ENCODE measurements around the gene PSMB5.

The PSMB5 gene

GRCh38 chr14:22977684-22978486, 56.8 kb downstream of the PSMB5 start:
- Histone ChIP-seq H3K4me1 (peaks cover 48% of the 10 kb centered on the region), H3K9me3 (no peaks in the 10 kb centered on the region), H3K4me3 (no peak overlapping the region), H3K36me3 (replicated peaks) (peaks cover 56% of the 10 kb centered on the region), H3K27me3 (ENCODE audit: low read depth) (no peaks in the 10 kb centered on the region)
- peak; percentile 46 to 83 for DNase-seq (ENCODE audit: low spot score in 2 of 2)
- in situ Hi-C loops (cut with MboI; ENCODE audit: low sequenced_read_pairs), result loop anchor here (5.0 kb wide), 1 partner anchor 74 kb away; no protein-coding TSS in a partner anchor

GRCh38 chr14:22977434-22977683, 57.3 kb downstream of the PSMB5 start:
- Histone ChIP-seq H3K36me3 (replicated peaks) (peaks cover 61% of the 10 kb centered on the region), H3K4me3 (no peak overlapping the region), H3K9me3 (no peaks in the 10 kb centered on the region), H3K27me3 (ENCODE audit: low read depth) (no peaks in the 10 kb centered on the region), H3K4me1 (peaks cover 48% of the 10 kb centered on the region)
- in situ Hi-C loops (cut with MboI; ENCODE audit: low sequenced_read_pairs), result loop anchor here (5.0 kb wide), 1 partner anchor 75 kb away; no protein-coding TSS in a partner anchor
- DNase-seq (ENCODE audit: low spot score in 2 of 2), result no peak

GRCh38 chr14:22976620-22977433, 57.9 kb downstream of the PSMB5 start:
- Histone ChIP-seq H3K27me3 (ENCODE audit: low read depth) (no peaks in the 10 kb centered on the region), H3K4me3 (no peak overlapping the region), H3K9me3 (no peaks in the 10 kb centered on the region), H3K36me3 (replicated peaks) (peaks cover 66% of the 10 kb centered on the region), H3K4me1 (peaks cover 48% of the 10 kb centered on the region)
- in situ Hi-C loops (cut with MboI; ENCODE audit: low sequenced_read_pairs), result loop anchor here (5.0 kb wide), 1 partner anchor 75 kb away; no protein-coding TSS in a partner anchor
- peak in 1 of 2 experiments; percentile 53 for DNase-seq (ENCODE audit: low spot score in 2 of 2)
